H1 (cell line): ENCODE data around the gene RHOG. TPM values are rescaled to one million over a fixed set of nuclear protein-coding genes. Genes with fewer than 3 reads are reported as not detected.

Source experiments
- CTCF ChIA-PET: fragments of 300-600 bp; sonication (Branson Sonifier 250); formaldehyde crosslinking; loops from one replicate; lab custom pipeline; 2021; ENCODE audit not compliant: partially characterized antibody; lab: Charles Lee
- POLR2A ChIA-PET: fragments of 300-600 bp; sonication (Branson Sonifier 250); formaldehyde crosslinking; loops from one replicate; lab custom pipeline; 2021; ENCODE audit warnings: inconsistent platforms; ENCODE audit not compliant: partially characterized antibody; lab: Charles Lee
- DNase-seq, 2 experiments: peaks; one replicate each; pipeline versions ENCODE4 v3.0.0 to v3.0.0-alpha.2; 2010 to 2022; ENCODE audit warnings: low spot score in 2 of 2, low read depth in 1 of 2, mixed read lengths in 1 of 2
- FAIRE-seq: peaks from 2 replicates; lab custom pipeline; 2011; peaks lifted over from hg19 to GRCh38; lab: Jason Lieb, UNC
- H2AFZ ChIP-seq: 2 replicates; pipeline ENCODE4 v1.8.1; 2012; ENCODE audit warnings: low read length, inconsistent platforms
- H2AK5ac ChIP-seq: 2 replicates; pipeline ENCODE4 v1.6.1; 2013; ENCODE audit warnings: low read depth, low read length
- H2BK120ac ChIP-seq: replicated peaks from 2 replicates; pipeline ENCODE3; 2013; ENCODE audit warnings: low read depth, low read length, inconsistent platforms
- H2BK12ac ChIP-seq: 2 replicates; pipeline ENCODE4 v1.6.1; 2013; ENCODE audit warnings: low read depth, low read length
- H2BK15ac ChIP-seq: 2 replicates; pipeline ENCODE4 v1.6.1; 2013; ENCODE audit warnings: low read length
- H2BK20ac ChIP-seq: 2 replicates; pipeline ENCODE4 v1.6.1; 2013; ENCODE audit warnings: low read length
- H2BK5ac ChIP-seq: 2 replicates; pipeline ENCODE4 v1.6.1; 2013; ENCODE audit warnings: low read depth, low read length
- H3K14ac ChIP-seq: 2 replicates; pipeline ENCODE4 v1.6.1; 2013; ENCODE audit warnings: inconsistent platforms; ENCODE audit not compliant: insufficient read length
- H3K18ac ChIP-seq: 2 replicates; pipeline ENCODE4 v1.6.1; 2013; ENCODE audit warnings: low read length; ENCODE audit errors: extremely low read depth
- H3K23ac ChIP-seq: 2 replicates; pipeline ENCODE4 v1.6.1; 2013; ENCODE audit warnings: inconsistent platforms; ENCODE audit not compliant: insufficient read length
- H3K23me2 ChIP-seq: 2 replicates; pipeline ENCODE4 v1.6.1; 2013; ENCODE audit warnings: low read depth, low read length
- H3K27ac ChIP-seq: 2 replicates; pipeline ENCODE4 v1.6.1; 2011; ENCODE audit warnings: low read depth, low read length, inconsistent platforms
- H3K27me3 ChIP-seq, 4 experiments: replicated peaks in 1 of 4; 1 replicate in 1 of 4; 2 replicates in 3 of 4; pipeline versions ENCODE4 v1.6.1 to v1.8.1; 2011 to 2013; ENCODE audit warnings: low read length in 3 of 4, mild to moderate bottlenecking in 3 of 4, inconsistent platforms in 2 of 4, mixed read lengths in 2 of 4, moderate library complexity in 1 of 4; ENCODE audit not compliant: control insufficient read depth in 3 of 4, insufficient read depth in 3 of 4; ENCODE audit errors: extremely low read depth in 1 of 4
- H3K36me3 ChIP-seq, 4 experiments: 2 replicates each; pipeline versions ENCODE4 v1.6.1 to v1.8.1; 2011 to 2013; ENCODE audit warnings: mild to moderate bottlenecking in 4 of 4, low read length in 3 of 4, moderate library complexity in 2 of 4, control low read depth in 1 of 4, inconsistent platforms in 1 of 4; ENCODE audit not compliant: insufficient read depth in 4 of 4, control insufficient read depth in 2 of 4
- H3K4ac ChIP-seq: replicated peaks from 2 replicates; pipeline ENCODE3; 2013; ENCODE audit warnings: low read length, low read depth, mixed read lengths, inconsistent platforms; ENCODE audit not compliant: insufficient read length
- H3K4me1 ChIP-seq, 4 experiments: replicated peaks in 1 of 4; 1 replicate in 1 of 4; 2 replicates in 3 of 4; pipeline versions ENCODE4 v1.6.1 to v1.8.1; 2011 to 2013; ENCODE audit warnings: low read length in 3 of 4, inconsistent platforms in 2 of 4, mixed read lengths in 1 of 4; ENCODE audit not compliant: insufficient read depth in 4 of 4, control insufficient read depth in 3 of 4
- H3K4me2 ChIP-seq, 2 experiments: 2 replicates each; pipeline versions ENCODE4 v1.6.1 to v1.8.1; 2011 to 2013; ENCODE audit warnings: low read depth in 2 of 2, low read length in 2 of 2, control low read depth in 1 of 2, inconsistent platforms in 1 of 2, mild to moderate bottlenecking in 1 of 2; ENCODE audit not compliant: insufficient read depth in 1 of 2
- H3K4me3 ChIP-seq, 4 experiments: fragments of 200-600, 300-600 bp in 1 of 4; sonication (generic), shearing (Covaris generic), sonication (Bioruptor Twin) in 1 of 4; 2 replicates each; pipeline versions ENCODE4 v1.5.1 to v1.8.1; 2011 to 2016; ENCODE audit warnings: low read length in 4 of 4, low read depth in 3 of 4, control low read depth in 2 of 4, inconsistent platforms in 2 of 4, mild to moderate bottlenecking in 2 of 4, mixed read lengths in 1 of 4, moderate library complexity in 1 of 4; ENCODE audit not compliant: insufficient read depth in 2 of 4; ENCODE audit errors: extremely low read depth in 1 of 4
- H3K56ac ChIP-seq: replicated peaks from 2 replicates; pipeline ENCODE3; 2013; ENCODE audit warnings: low read depth, mild to moderate bottlenecking, mixed read lengths, low read length, inconsistent platforms; ENCODE audit not compliant: insufficient read length
- H3K79me1 ChIP-seq: 2 replicates; pipeline ENCODE4 v1.6.1; 2013; ENCODE audit warnings: low read depth, low read length, control low read depth
- H3K79me2 ChIP-seq, 2 experiments: 2 replicates each; pipeline versions ENCODE4 v1.6.1 to v1.8.1; 2012 to 2013; ENCODE audit warnings: low read length in 2 of 2, mild to moderate bottlenecking in 2 of 2, inconsistent platforms in 1 of 2; ENCODE audit not compliant: insufficient read depth in 2 of 2, control insufficient read depth in 1 of 2
- H3K9ac ChIP-seq, 4 experiments: replicated peaks in 1 of 4; 1 replicate in 1 of 4; 2 replicates in 3 of 4; pipeline versions ENCODE4 v1.6.1 to v1.8.1; 2011 to 2013; ENCODE audit warnings: low read depth in 3 of 4, low read length in 3 of 4, control low read depth in 2 of 4, mild to moderate bottlenecking in 2 of 4, moderate library complexity in 2 of 4, inconsistent platforms in 1 of 4; ENCODE audit errors: extremely low read depth in 1 of 4
- H3K9me3 ChIP-seq, 2 experiments: 2 replicates each; pipeline versions ENCODE4 v1.6.1 to v1.8.1; 2012 to 2013; ENCODE audit warnings: mild to moderate bottlenecking in 2 of 2, moderate library complexity in 2 of 2, control low read depth in 1 of 2, inconsistent platforms in 1 of 2, low read depth in 1 of 2, low read length in 1 of 2, mixed read lengths in 1 of 2; ENCODE audit not compliant: insufficient read depth in 2 of 2
- H4K20me1 ChIP-seq, 2 experiments: replicated peaks in 1 of 2; 2 replicates each; pipeline versions ENCODE3 to v1.8.1; 2011 to 2013; ENCODE audit warnings: inconsistent platforms in 2 of 2, low read length in 2 of 2, mild to moderate bottlenecking in 1 of 2; ENCODE audit not compliant: insufficient read depth in 2 of 2, control insufficient read depth in 1 of 2
- H4K5ac ChIP-seq: 2 replicates; pipeline ENCODE4 v1.6.1; 2013; ENCODE audit warnings: low read length, low read depth, mixed read lengths, inconsistent platforms; ENCODE audit not compliant: insufficient read length
- H4K8ac ChIP-seq: 2 replicates; pipeline ENCODE4 v1.8.0; 2013; ENCODE audit warnings: mild to moderate bottlenecking, moderate library complexity, low read length, inconsistent platforms; ENCODE audit not compliant: insufficient read depth; ENCODE audit errors: extremely low read depth
- H4K91ac ChIP-seq: replicated peaks from 2 replicates; pipeline ENCODE3; 2013; ENCODE audit warnings: low read length, mixed read lengths, inconsistent platforms; ENCODE audit not compliant: insufficient read length
- BACH1 ChIP-seq: IDR thresholded peaks from 2 replicates; pipeline ENCODE4 v1.6.1; 2012; ENCODE audit warnings: low read length, improper control_type of control experiment
- CEBPB ChIP-seq: IDR thresholded peaks from 2 replicates; pipeline ENCODE4 v1.6.1; 2012; ENCODE audit warnings: low read depth, low read length
- KDM1A ChIP-seq: fragments of 200-600, 300-600 bp; sonication (generic); IDR thresholded peaks from 2 replicates; pipeline ENCODE4 v1.7.1; 2016; ENCODE audit warnings: mild to moderate bottlenecking, low read length, borderline replicate concordance
- RFX5 ChIP-seq: IDR thresholded peaks from 2 replicates; pipeline ENCODE4 v1.6.1; 2011; ENCODE audit warnings: low read depth, low read length, improper control_type of control experiment, borderline replicate concordance
- SP1 ChIP-seq: IDR thresholded peaks from 2 replicates; pipeline ENCODE4 v1.6.1; 2011; ENCODE audit warnings: low read depth, low read length
- TEAD4 ChIP-seq: IDR thresholded peaks from 2 replicates; pipeline ENCODE4 v1.6.1; 2012; ENCODE audit warnings: low read depth, low read length, inconsistent platforms, mixed read lengths
- YY1 ChIP-seq: IDR thresholded peaks from 2 replicates; pipeline ENCODE4 v1.6.1; 2011; ENCODE audit warnings: low read depth, mild to moderate bottlenecking, low read length
- WGBS, 2 experiments: shearing (Covaris generic) in 1 of 2; methylation state at CpG; one replicate each; pipeline versions ENCODE4 v1.1.6 to v1.1.7; 2013 to 2015; ENCODE audit warnings: low lambda C conversion rate in 2 of 2, mixed read lengths in 2 of 2, inconsistent platforms in 1 of 2, low coverage in 1 of 2, missing lambda C conversion rate in 1 of 2; ENCODE audit not compliant: insufficient replicate concordance in 2 of 2, insufficient coverage in 1 of 2, insufficient read length in 1 of 2; ENCODE audit errors: extremely low coverage in 1 of 2, missing lambda C conversion rate in 1 of 2; 5-methylcytosine and 5-hydroxymethylcytosine counted together
- polyA plus RNA-seq, 7 experiments: library from polyadenylated mRNA; depleted of rRNA in 3 of 7; stranded (reverse) in 5 of 7; unstranded in 2 of 7; fragments of >200 nt in 5 of 7; fragments of 200-250 nt in 2 of 7; gene quantifications; 1 replicate in 5 of 7; 2 replicates in 1 of 7; 4 replicates in 1 of 7; pipeline versions ENCODE4 v1.2.1 to v1.2.3, GENCODE V29; 2011 to 2013; ENCODE audit warnings: missing spikeins in 2 of 7, mixed read lengths in 2 of 7
- total RNA-seq: library from RNA; stranded (reverse); fragmentation: NEBNext Ultra II Directional; extraction: Animal tissue kit (Norgen Biotek cat#: 25700); gene quantifications from 2 replicates; pipeline ENCODE4 v1.2.1, GENCODE V29; 2021

RHOG gene
- total and polyA plus RNA-seq, 2 of the 8 experiments (the other 6 are each of a cell fraction or from before 2014, with no cell fraction given), result 28.3 to 69.6 TPM

DNA sequence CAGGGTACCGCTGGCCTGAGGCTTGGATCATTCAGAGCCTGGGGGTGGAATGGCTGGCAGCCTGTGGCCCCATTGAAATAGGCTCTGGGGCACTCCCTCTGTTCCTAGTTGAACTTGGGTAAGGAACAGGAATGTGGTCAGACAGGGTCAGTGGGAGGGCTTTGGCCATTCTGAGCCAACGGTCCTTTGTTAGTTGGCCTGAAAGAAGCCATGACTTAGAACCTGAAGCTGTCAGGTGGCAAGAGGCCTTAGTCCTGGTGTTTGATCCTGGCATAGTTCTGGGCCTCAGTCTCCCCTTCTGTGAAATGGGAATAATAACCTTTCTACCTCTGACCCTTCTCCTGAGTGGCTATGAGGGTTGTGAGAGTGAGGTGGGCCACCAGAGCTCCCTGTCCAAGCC, 24.1 kb downstream of the RHOG start:
- no peak overlapping the region for H2AFZ ChIP-seq
- H3K9ac ChIP-seq, result no peak overlapping the region
- H3K36me3 ChIP-seq, result peaks cover 0 to 4% (median 1%) of the 10 kb centered on the region in 4 experiments; a peak in 1 of 8 replicates
- no peak overlapping the region for H3K4me3 ChIP-seq
- peaks cover 0 to 3% of the 10 kb centered on the region in 2 experiments; a peak in 1 of 4 replicates for H3K79me2 ChIP-seq
- no peak overlapping the region for H2BK12ac ChIP-seq
- H3K4me1 ChIP-seq, result no peaks in the 10 kb centered on the region; a peak in 1 of 7 replicates
- no peak for DNase-seq
- no peak overlapping the region for H3K23ac ChIP-seq
- POLR2A ChIA-PET, result interaction anchor here (0.8 to 1.7 kb wide), 4 partner anchors 10 to 33 kb away, joined by 3 to 6 read pairs (median 3); no protein-coding TSS in a partner anchor
- no peak overlapping the region for H3K18ac ChIP-seq
- no peak overlapping the region for H3K4ac ChIP-seq
- H3K14ac ChIP-seq, result no peak overlapping the region
- H2BK15ac ChIP-seq, result no peak overlapping the region
- H4K5ac ChIP-seq, result no peak overlapping the region
- H4K91ac ChIP-seq, result no peak overlapping the region
- no peak overlapping the region for H2BK5ac ChIP-seq
- H3K4me2 ChIP-seq, result 0 out of 4 replicates have a peak overlapping the region, but pooled peaks of 1 of the 2 experiments have one; percentile 1
- H4K8ac ChIP-seq, result no peak overlapping the region; the same call in 1 of the 2 replicates
- FAIRE-seq, result no peak
- H2BK120ac ChIP-seq, result no peak overlapping the region
- H4K20me1 ChIP-seq, result peaks cover 2% of the 10 kb centered on the region in 2 experiments
- no peak overlapping the region; the same call in 1 of the 2 replicates for H3K27ac ChIP-seq
- H3K56ac ChIP-seq, result no peak overlapping the region
- no peak overlapping the region for H2BK20ac ChIP-seq
- 100% methylated on average over 2 of the region's 2 CpGs; no CpG with 5 or more reads in 1 of the 2 experiments for WGBS, 2 experiments
- no peaks in the 10 kb centered on the region; the same call in 1 of the 2 replicates for H3K79me1 ChIP-seq
- TF ChIP-seq CEBPB, result no peak
- no peak for TF ChIP-seq RFX5
- TF ChIP-seq TEAD4, result peak; percentile 44; the same call in 1 of the 2 replicates
- peak; percentile 44; the same call in 1 of the 2 replicates for TF ChIP-seq SP1
- TF ChIP-seq KDM1A, result peak; percentile 53; the same call in 1 of the 2 replicates
- TF ChIP-seq BACH1, result no peak
- TF ChIP-seq YY1, result 0 out of 2 replicates have a peak, but pooled peaks have one; percentile 19
- TF ChIP-seq, all 59 proteins: peak for 4
- Histone ChIP-seq H2AK5ac (no peak overlapping the region), H3K9me3 (no peaks in the 10 kb centered on the region), H3K27me3 (no peaks in the 10 kb centered on the region), H3K23me2 (no peaks in the 10 kb centered on the region; the same call in 1 of the 2 replicates)
- CTCF ChIA-PET, result interaction anchor here (0.7 to 10.8 kb wide), 6 partner anchors 9 to 256 kb away, joined by 3 to 61 read pairs (median 4); no protein-coding TSS in a partner anchor
